GM18499 (cell line): ENCODE results near the gene ANKRD27.
"Not testable (repeated sequence)": the region's sequence is repeated elsewhere in the genome, so short reads cannot be mapped to it uniquely, and the experiment has no call there.

Source experiments
- ATAC-seq: cut with Tn5 transposase; IDR thresholded peaks from one replicate; pipeline ENCODE4 v1.9.1; 2021; ENCODE audit warnings: moderate number of reproducible peaks; ENCODE audit not compliant: insufficient read depth, unreplicated experiment

ANKRD27 gene

GRCh38 chr19:32656379-32656778 lies 18.6 kb downstream of the ANKRD27 start:
- ATAC-seq, result not testable (repeated sequence)

GRCh38 chr19:32653599-32653915 lies 21.4 kb downstream of the ANKRD27 start:
- ATAC-seq, result no peak

- no peak for ATAC-seq
Observed at GRCh38 chr19:32652894-32653598, 21.9 kb downstream of the ANKRD27 start.

GRCh38 chr19:32652331-32652730 lies 22.6 kb downstream of the ANKRD27 start:
- ATAC-seq, result not testable (repeated sequence)

GRCh38 chr19:32651729-32652140 lies 23.2 kb downstream of the ANKRD27 start:
- no peak for ATAC-seq

GRCh38 chr19:32650671-32651070 lies 24.3 kb downstream of the ANKRD27 start:
- no peak for ATAC-seq

- no peak for ATAC-seq
Observed at GRCh38 chr19:32649751-32650150, 25.2 kb downstream of the ANKRD27 start.

GRCh38 chr19:32647361-32647760 lies 27.6 kb downstream of the ANKRD27 start:
- no peak for ATAC-seq

- no peak for ATAC-seq
Observed at GRCh38 chr19:32646556-32646955, 28.4 kb downstream of the ANKRD27 start.

GRCh38 chr19:32642771-32643170 lies 32.2 kb downstream of the ANKRD27 start:
- ATAC-seq, result no peak

- no peak for ATAC-seq
Observed at GRCh38 chr19:32638625-32639024, 36.4 kb downstream of the ANKRD27 start.

- no peak for ATAC-seq
Observed at GRCh38 chr19:32637480-32637879, 37.5 kb downstream of the ANKRD27 start.

- ATAC-seq, result no peak
Observed at GRCh38 chr19:32631381-32631780, 43.6 kb downstream of the ANKRD27 start.

- no peak for ATAC-seq
Observed at GRCh38 chr19:32630338-32630737, 44.6 kb downstream of the ANKRD27 start.

- no peak for ATAC-seq
Observed at GRCh38 chr19:32627714-32628270, 47.2 kb downstream of the ANKRD27 start.

- ATAC-seq, result no peak
Observed at GRCh38 chr19:32626969-32627368, 48.0 kb downstream of the ANKRD27 start.

GRCh38 chr19:32624410-32624809 lies 50.6 kb downstream of the ANKRD27 start:
- ATAC-seq, result no peak

- no peak for ATAC-seq
Observed at GRCh38 chr19:32622002-32622401, 53.0 kb downstream of the ANKRD27 start.

GRCh38 chr19:32619051-32619685 lies 55.8 kb downstream of the ANKRD27 start:
- no peak for ATAC-seq

- no peak for ATAC-seq
Observed at GRCh38 chr19:32615569-32615968, 59.4 kb downstream of the ANKRD27 start.

GRCh38 chr19:32614916-32615315 lies 60.1 kb downstream of the ANKRD27 start:
- ATAC-seq, result no peak

- no peak for ATAC-seq
Observed at GRCh38 chr19:32613008-32613407, 62.0 kb downstream of the ANKRD27 start.
